Right ventricle myocardium inferior (tissue), 1 donor: ENCODE measurements around the gene NPY4R. TPM values are rescaled to one million over a fixed set of nuclear protein-coding genes. Genes with fewer than 3 reads are reported as not detected.
"Not testable (repeated sequence)": the region's sequence is repeated elsewhere in the genome, so short reads cannot be mapped to it uniquely, and the experiment has no call there.

Experiments used
- ATAC-seq: fragments of 200-7000 bp; cut with Tn5 transposase; one replicate; pipeline ENCODE4 v1.9.1; 2020; ENCODE audit warnings: mild to moderate bottlenecking, moderate library complexity
- DNase-seq: peaks from one replicate; pipeline ENCODE4 v3.0.0; 2021; ENCODE audit errors: missing footprints
- intact Hi-C: fragments of 100-400 bp; cut with DNase I; formaldehyde crosslinking; loops from one replicate; pipeline ENCODE4 v1.11.0; 2022
- long read RNA-seq: library from polyadenylated mRNA; unstranded; transcript quantifications from one replicate; pipeline ENCODE4 v2.0.0, GENCODE V29; 2021
- total RNA-seq: library from RNA; stranded (reverse); fragmentation: NEBNext Ultra II Directional; extraction: Animal tissue kit (Norgen Biotek cat#: 25700); gene quantifications from one replicate; pipeline ENCODE4 v1.2.1, GENCODE V29; 2021
- donor health status: DM: no; HTN: yes; CAD: no; lungs with severe emphysema.

The NPY4R gene
- not detected for total RNA-seq
- long read RNA-seq = 0 reads

GRCh38 chr10:46465765-46466164 lies at the start of gene NPY4R:
Gene NPY4R (minus strand): TSS chr10:46465958. CDS start chr10:46462635, 3,323 bp downstream.
- DNase-seq, ATAC-seq, intact Hi-C loops: not testable (repeated sequence)

DNA sequence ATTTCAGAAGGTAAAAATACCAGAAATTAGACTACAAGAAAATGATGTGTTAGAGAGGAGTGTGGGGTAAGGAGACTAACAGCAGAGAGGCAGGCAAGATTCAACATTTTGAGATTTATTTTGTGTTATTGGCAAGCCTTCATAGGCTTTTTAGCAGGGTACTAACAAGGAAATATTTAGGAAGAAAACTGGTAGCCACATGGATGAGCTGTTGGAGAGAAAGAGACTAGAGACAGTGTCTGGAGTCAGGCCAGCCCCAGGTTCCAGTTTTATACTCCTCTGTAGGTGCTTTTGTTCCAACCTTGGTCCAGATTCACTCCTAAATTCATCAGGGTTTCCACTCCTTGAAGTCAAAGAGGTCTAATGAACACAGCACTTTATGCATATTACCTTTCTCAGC lies 49.6 kb upstream of the NPY4R start:
- ATAC-seq (no peak), DNase-seq (peak; percentile 34)
- intact Hi-C loops = no loop called here

DNA sequence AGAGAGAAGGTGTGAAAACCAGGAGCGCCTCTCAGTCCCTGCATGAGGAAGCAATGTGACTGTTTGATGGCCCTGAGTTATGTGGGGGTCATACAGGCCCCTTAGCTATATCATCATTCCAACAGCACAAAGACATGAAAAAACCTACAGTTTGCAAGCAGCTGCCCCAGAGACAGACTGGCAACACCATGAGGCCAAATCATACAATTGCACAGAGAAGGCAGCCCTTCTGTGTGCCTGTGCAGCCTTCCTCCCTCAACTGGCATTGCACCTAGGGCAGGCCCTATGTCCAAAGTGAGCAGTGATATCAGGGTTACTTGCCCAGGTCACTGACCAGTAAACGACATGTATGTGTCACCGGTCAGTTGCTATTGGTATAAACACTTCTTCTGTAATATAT lies 49.1 kb upstream of the NPY4R start:
- DNase-seq (peak; percentile 50), ATAC-seq (no peak)
- intact Hi-C loops = no loop called here

DNA sequence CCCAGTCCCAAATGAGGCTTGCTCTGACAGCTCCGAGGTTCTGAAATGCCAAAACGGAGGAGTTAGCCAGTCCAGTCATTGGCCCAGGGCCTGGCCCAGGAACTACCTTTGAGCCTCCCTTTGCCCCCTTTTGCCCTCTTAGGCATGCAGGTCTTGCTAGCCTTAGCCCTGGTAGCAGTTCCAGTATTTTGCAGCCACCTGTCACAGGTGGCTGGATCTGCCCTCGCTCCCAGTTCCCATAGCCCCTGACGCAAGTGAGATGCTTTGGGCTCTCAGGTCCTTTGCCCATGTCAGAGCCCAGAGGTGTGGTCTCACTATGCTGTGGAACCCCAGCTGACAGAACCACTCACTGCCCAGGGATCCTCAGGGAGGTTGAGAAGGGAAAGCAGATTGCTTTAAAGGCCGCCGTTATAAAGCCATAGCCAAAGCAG lies 48.7 kb upstream of the NPY4R start:
- intact Hi-C loops = no loop called here
- peak; percentile 45 for DNase-seq
- ATAC-seq = no peak

DNA sequence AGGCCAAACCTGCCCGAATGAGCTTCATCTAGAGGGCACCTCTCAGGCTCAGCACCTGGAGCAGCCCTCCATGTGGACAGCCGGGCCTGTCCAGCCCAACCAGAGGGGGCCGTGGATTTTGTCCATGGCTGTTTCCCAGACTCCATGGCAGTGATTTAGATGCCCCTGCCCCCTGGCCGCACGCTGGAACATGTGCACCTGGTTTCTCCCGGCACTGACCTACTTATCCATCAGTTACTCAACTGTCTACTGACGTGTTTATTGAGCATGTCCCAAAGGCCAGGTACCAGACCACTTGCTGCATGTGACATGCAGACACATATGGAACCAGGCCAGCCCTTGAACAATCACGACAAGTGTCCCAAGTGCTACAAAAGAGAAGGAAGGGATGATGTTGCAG lies 47.6 kb upstream of the NPY4R start:
- DNase-seq, intact Hi-C loops, ATAC-seq: not testable (repeated sequence)

DNA sequence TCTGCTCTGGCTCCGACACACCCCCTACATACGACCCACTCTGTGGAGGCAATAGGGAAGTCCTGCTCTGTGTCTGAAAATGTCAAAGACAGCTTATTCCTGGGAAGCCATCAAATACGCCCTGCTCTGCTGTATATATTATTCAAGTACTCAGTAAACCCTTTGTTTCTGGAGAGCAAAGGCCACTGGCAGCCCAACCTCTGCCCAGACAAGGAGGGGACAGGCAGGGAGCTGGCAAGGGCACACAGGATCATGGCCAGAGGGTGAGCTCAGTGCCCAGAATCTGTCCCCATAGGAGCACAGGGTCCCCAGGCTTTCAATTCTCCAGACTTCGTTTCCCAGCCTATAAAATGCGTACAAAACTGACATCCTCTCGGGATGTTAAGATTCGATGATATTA lies 47.0 kb upstream of the NPY4R start:
- intact Hi-C loops, ATAC-seq, DNase-seq: not testable (repeated sequence)

DNA sequence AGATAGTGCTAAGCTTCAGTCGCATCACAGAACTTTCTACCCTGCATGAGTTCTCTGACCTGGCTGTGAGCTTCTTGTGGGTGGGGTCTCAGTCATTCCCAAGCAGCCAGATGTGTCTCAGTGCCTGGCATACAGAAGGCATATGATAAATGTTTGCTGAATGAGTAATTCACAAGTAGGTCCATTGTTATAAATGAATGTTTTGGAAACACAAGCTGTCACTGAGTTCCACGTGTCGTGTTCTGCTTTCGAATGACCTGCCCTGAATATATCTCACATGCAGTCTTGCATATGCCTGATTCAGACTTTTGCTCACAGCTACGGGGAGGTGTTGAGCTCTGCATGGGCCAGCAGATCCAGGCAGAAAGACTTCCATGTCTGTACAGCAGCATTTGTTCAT lies 46.2 kb upstream of the NPY4R start:
- intact Hi-C loops, DNase-seq, ATAC-seq: not testable (repeated sequence)

GRCh38 chr10:46499990-46500389 lies 34.2 kb upstream of the NPY4R start:
- ATAC-seq, intact Hi-C loops, DNase-seq: not testable (repeated sequence)

GRCh38 chr10:46498985-46499703 lies 33.4 kb upstream of the NPY4R start:
- DNase-seq, intact Hi-C loops, ATAC-seq: not testable (repeated sequence)

DNA sequence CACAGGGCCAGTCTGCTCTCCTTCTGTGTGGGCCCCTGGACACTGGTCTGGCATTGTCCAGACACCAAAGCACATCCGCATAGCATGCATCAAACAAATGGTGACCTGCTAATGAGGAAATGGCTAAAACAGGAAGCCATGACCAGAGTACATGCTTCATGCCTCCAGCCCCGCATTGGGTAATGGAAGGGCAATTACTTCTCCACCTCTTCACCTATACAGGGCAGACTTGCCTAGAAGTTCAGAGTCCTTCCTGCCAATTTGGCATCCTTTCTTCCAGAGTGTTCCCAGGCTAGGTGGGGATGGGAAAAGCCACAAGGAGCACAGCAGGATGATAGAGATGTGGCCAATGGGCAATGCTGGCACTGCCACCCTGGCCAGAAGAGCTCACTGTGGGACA lies 32.1 kb upstream of the NPY4R start:
- DNase-seq, ATAC-seq, intact Hi-C loops: not testable (repeated sequence)

DNA sequence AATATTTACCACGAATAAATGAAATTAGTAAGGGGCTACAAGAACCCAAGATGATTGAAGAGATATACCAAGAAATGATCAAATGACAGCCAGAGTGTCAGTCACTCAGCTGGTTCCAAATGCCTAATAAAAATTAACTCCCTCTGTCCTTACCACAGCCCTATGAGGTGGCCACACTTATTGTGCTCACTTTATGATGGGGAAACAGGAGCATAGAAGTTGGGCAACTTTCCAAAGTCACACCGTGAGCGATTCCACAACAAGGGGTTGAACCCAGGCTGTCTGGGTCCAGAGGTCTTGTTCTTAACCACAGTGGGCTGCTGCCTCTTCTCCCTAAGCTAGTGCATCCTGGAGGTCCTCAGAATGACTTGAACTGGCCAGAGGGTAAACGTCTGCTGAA lies 31.6 kb upstream of the NPY4R start:
- intact Hi-C loops, ATAC-seq, DNase-seq: not testable (repeated sequence)

- DNase-seq, intact Hi-C loops, ATAC-seq: not testable (repeated sequence)
Measured at GRCh38 chr10:46491364-46492114, 25.8 kb upstream of the NPY4R start.

DNA sequence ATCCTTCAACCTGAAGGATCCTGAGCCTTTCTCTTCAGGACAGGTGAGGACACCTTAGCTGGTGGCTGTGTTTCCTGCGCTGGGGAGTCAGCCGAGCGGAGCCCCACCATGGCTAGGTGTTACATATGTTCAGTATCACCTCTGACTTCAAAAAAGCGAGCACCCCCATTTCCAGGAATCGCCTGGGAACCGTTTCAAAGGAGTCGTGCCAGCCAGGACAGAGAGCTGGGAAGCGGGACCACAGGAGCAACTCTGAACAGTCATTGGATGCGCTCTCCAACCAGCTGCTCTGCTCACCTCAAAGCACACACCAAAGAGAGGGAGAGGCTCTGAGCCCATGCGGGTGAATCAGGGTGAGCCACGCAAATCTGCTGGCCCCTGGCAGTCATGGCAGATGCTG lies 24.5 kb upstream of the NPY4R start:
- ATAC-seq, intact Hi-C loops: not testable (repeated sequence)
- DNase-seq = peak; percentile 13

GRCh38 chr10:46486459-46486858 lies 20.7 kb upstream of the NPY4R start:
- intact Hi-C loops, ATAC-seq, DNase-seq: not testable (repeated sequence)

DNA sequence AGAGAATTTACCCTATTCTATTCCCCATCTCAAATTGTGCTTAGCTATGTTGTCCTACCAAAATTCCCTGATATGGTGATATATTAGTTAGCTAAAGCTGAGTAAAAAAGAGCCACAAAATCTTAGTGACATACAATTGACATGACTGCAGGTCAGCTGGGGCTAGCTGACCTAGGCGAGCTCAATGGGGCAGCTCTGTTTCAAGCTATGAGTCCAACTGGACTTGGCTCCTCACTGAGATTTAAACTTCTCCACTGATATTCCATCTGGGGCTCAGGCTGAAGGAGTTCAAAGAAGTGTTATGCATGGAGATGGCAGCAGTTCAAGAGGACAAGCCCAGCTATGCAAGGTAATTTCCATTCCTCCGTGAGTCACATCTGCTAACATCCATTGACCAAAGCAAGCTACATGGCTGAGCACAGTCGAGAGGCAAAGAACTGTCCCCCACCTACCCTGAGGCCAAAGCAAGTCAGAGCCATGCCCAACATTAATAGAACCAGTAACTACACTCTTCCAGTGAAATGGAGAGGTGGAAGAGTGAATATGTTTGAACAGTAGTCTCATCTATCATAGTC lies 9.1 kb upstream of the NPY4R start:
- peak; percentile 15 for DNase-seq
- intact Hi-C loops, ATAC-seq: not testable (repeated sequence)

DNA sequence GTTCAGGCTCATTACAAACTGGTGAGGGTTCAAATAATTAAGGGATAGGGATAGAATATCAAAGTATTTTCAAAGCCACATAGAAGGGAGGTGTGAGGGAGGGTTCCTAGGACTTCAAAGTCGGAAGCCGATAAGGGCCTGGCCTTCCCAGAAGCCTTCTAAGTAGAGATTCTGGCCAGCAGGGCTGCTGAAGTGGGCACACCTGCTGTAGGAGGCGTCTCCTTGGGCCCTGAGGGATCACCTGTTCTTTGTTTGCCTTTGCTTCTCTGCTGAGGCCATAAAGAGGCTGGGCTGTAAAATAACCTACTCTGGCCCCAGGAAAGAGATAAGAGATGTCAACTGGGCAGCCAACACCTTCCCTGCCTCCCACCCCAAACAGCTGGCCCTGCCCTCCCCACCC lies 8.0 kb upstream of the NPY4R start:
- intact Hi-C loops, ATAC-seq, DNase-seq: not testable (repeated sequence)

DNA sequence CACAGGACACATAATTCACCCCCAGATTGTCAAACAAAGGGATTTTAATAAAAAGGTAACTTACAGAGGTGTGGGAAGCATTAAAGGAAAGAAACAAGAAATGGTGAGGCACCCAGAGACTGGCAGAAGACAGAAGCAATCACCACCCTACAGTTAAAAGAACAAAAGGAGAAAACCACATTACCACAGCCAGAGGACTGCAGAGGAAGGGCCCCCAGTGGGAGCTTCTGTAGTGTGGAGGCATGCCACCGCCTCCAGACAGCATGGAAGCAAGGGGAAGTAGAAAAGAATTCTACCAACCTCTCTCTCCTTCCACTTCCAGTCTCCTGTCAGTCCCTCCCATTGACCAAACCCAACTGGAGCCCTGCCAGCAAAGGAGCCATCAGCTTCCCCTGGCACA lies 4.4 kb upstream of the NPY4R start:
- intact Hi-C loops, DNase-seq, ATAC-seq: not testable (repeated sequence)

DNA sequence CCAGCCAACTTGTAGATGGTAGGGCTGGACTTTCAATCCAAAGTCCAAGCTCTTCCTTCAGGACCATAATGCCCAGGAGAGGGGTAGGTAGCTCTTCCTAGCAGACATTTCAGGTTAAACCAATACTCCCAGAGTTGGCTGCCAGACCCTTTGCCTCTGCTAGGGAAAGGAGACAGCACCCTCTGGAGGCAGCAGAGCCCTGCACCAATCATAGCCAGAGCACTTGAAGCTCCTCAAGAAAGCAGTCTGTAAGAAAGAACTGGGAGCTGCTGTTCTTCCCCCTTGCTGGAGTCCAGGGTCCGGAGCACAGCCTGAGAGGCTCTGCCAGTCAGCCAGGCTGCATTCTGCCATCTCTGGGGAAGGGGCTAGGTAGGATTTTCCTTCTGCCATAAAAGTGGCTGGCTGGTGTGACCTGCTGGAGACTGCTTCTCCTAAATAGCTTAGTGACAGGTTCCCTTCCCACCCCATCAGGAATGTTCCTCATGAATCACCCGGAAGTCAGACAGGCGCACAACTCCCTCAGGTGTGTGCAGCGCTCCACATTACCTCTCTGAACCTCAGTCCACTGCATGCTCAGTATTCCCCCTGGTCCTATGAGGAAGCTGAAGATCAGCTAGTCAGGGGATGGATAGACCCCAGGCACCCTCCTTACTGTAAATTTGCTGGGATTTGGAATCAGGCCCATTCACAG lies 2.5 kb upstream of the NPY4R start:
- intact Hi-C loops, DNase-seq: not testable (repeated sequence)
- ATAC-seq = peak; percentile 73

DNA sequence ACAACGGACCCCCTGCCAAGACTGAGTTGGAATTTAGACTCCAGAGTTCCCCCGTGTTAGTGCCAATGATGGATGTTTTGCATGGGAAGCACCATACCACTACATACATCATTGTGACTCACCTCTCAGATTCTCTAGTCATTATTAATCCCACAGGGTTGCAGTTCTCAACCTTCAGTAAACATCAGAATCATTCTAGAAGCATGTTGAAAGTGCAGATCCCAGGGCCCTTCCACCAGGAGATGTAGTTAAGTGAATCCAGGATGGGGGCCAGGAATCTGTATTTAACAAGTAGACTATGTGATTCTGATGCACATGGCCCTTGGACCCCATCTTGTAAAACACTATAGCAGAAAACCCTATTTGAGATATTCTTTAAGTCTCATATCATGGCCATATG lies 2.1 kb downstream of the NPY4R start:
- DNase-seq, intact Hi-C loops, ATAC-seq: not testable (repeated sequence)
